SK-MEL-5 (cell line): ENCODE measurements around the gene GNB1L. TPM values are rescaled to one million over a fixed set of nuclear protein-coding genes. Genes with fewer than 3 reads are reported as not detected.

Experiments
- DNase-seq: peaks from one replicate; pipeline ENCODE4 v3.0.0-alpha.2; 2016; ENCODE audit warnings: low read depth, low spot score
- in situ Hi-C: cut with HindIII; loops from 2 replicates; pipeline ENCODE4 v1.10.0; 2016; ENCODE audit warnings: low sequenced_read_pairs, high pct_unique_total_duplicates, low pct_unique_long_range_greater_than_20kb
- total RNA-seq: library from RNA; depleted of rRNA; stranded (reverse); fragments of >200 nt; shearing (Covaris generic); gene quantifications from 2 replicates; pipeline ENCODE4 v1.2.3, GENCODE V29; 2014

The GNB1L gene
- total RNA-seq, 1 experiment from 2014 or later: 8.7 TPM

- in situ Hi-C loops: no loop called here
- DNase-seq: no peak
Observed at GRCh38 chr22:19879643-19879991, 24.9 kb upstream of the GNB1L start.

- DNase-seq: no peak
- in situ Hi-C loops: no loop called here
Observed at GRCh38 chr22:19879246-19879570, 24.5 kb upstream of the GNB1L start.

- DNase-seq: no peak
- in situ Hi-C loops: no loop called here
Observed at GRCh38 chr22:19878461-19879245, 24.0 kb upstream of the GNB1L start.

GRCh38 chr22:19877626-19878339, 23.1 kb upstream of the GNB1L start:
- DNase-seq: no peak
- in situ Hi-C loops: no loop called here

GRCh38 chr22:19876941-19877625, 22.4 kb upstream of the GNB1L start:
- in situ Hi-C loops: no loop called here
- no peak for DNase-seq

GRCh38 chr22:19876314-19876940, 21.8 kb upstream of the GNB1L start:
- no peak for DNase-seq
- in situ Hi-C loops: no loop called here

- DNase-seq: no peak
- in situ Hi-C loops: no loop called here
Observed at GRCh38 chr22:19875531-19876313, 21.0 kb upstream of the GNB1L start.

- no peak for DNase-seq
- in situ Hi-C loops: no loop called here
Observed at GRCh38 chr22:19875061-19875530, 20.4 kb upstream of the GNB1L start.

- DNase-seq: no peak
Observed at GRCh38 chr22:19874307-19875060, 19.8 kb upstream of the GNB1L start.

GRCh38 chr22:19873960-19874306, 19.3 kb upstream of the GNB1L start:
- in situ Hi-C loops: no loop called here

More at GRCh38 chr22:19874307-19875060, 19.8 kb upstream of the GNB1L start:
- in situ Hi-C loops: no loop called here

GRCh38 chr22:19873138-19873959, 18.7 kb upstream of the GNB1L start:
- in situ Hi-C loops: no loop called here
- no peak for DNase-seq

More at GRCh38 chr22:19873960-19874306, 19.3 kb upstream of the GNB1L start:
- no peak for DNase-seq

GRCh38 chr22:19872779-19873137, 18.1 kb upstream of the GNB1L start:
- no peak for DNase-seq
- in situ Hi-C loops: no loop called here

GRCh38 chr22:19871845-19872778, 17.4 kb upstream of the GNB1L start:
- DNase-seq: no peak
- in situ Hi-C loops: no loop called here

- in situ Hi-C loops: no loop called here
- no peak for DNase-seq
Observed at GRCh38 chr22:19871023-19871844, 16.6 kb upstream of the GNB1L start.
